ENCODE measurements around the gene PARD6A. TPM values are rescaled to one million over a fixed set of nuclear protein-coding genes. Genes with fewer than 3 reads are reported as not detected.
A peak's percentile ranks its signal among the peaks of the same experiment; 100 is the strongest.

Gene PARD6A
- total RNA-seq, 1 experiment from 2014 or later, result 5.6 TPM

GRCh38 chr16:67653789-67654402, 6.9 kb upstream of the PARD6A start:
- Histone ChIP-seq H3K79me2 (ENCODE audit: insufficient read depth, low read length) (peaks cover 11% of the 10 kb centered on the region; the same call in 1 of the 2 replicates), H3K4me1 (ENCODE audit: control insufficient read depth in 1 of 2, insufficient read depth in 2 of 2, low read length in 2 of 2) (peaks cover 0 to 8% of the 10 kb centered on the region in 2 experiments; a peak in 2 of 4 replicates), H4K20me1 (ENCODE audit: insufficient read depth) (no peaks in the 10 kb centered on the region), H2AFZ (ENCODE audit: low read depth, low read length, poor library complexity, severe bottlenecking) (no peak overlapping the region), H3K9me2 (ENCODE audit: insufficient read depth) (no peaks in the 10 kb centered on the region), H3K9ac (ENCODE audit: low read length) (peak overlapping the region; percentile 81), H3K36me3 (ENCODE audit: control insufficient read depth in 1 of 2, insufficient read depth in 2 of 2, low read length in 2 of 2) (peaks cover 0 to 6% of the 10 kb centered on the region in 2 experiments; a peak in 1 of 4 replicates), H3K4me2 (ENCODE audit: low read length) (peak overlapping the region; percentile 90), H3K27me3 (ENCODE audit: insufficient read depth, low read length) (no peaks in the 10 kb centered on the region), H3K4me3 (replicated peaks in 1 of 2; ENCODE audit: low read depth in 1 of 2, low read length in 2 of 2) (peak overlapping the region; percentile 79 to 90), H3K27ac (ENCODE audit: low read depth, low read length) (no peak overlapping the region), H3K9me3 (ENCODE audit: control insufficient read depth in 1 of 2, insufficient read depth in 1 of 2, low read depth in 1 of 2, low read length in 2 of 2) (no peaks in the 10 kb centered on the region)
- RAD21 ChIA-PET (ENCODE audit: low non-redundant PET in 1 of 2, low total read pairs in 2 of 2, uncharacterized antibody in 2 of 2, unreplicated experiment in 2 of 2), result no interaction called here
- DNase-seq (ENCODE audit: low read depth, low spot score), result no peak
- BruUV-seq (replicated peaks), result no TSS peak
- CTCF ChIA-PET, result interaction anchor here (1.9 kb wide), 1 partner anchor 133 kb away, joined by 4 read pairs; no protein-coding TSS in a partner anchor
- TF ChIP-seq JUND (IDR thresholded peaks at IDR 0.05), result no peak
- no peak for TF ChIP-seq ZFX (IDR thresholded peaks at IDR 0.05)
- no peak for TF ChIP-seq FOSL1 (IDR thresholded peaks at IDR 0.05; ENCODE audit: low read depth)
- TF ChIP-seq ELF1 (IDR thresholded peaks at IDR 0.05; ENCODE audit: borderline replicate concordance, low read depth), result no peak
- no peak for TF ChIP-seq TCF7L2 (IDR thresholded peaks at IDR 0.05; ENCODE audit: borderline replicate concordance, extremely low read depth, insufficient read depth, insufficient read length)
- TF ChIP-seq CEBPB (IDR thresholded peaks at IDR 0.05; ENCODE audit: low read depth), result no peak
- no peak for TF ChIP-seq ZNF274 (IDR thresholded peaks at IDR 0.05; ENCODE audit: low read depth, low read length)
- no peak for TF ChIP-seq YY1 (IDR thresholded peaks at IDR 0.05; ENCODE audit: extremely low read depth, insufficient replicate concordance, low read depth, low read length)
- TF ChIP-seq, protein P1, sequence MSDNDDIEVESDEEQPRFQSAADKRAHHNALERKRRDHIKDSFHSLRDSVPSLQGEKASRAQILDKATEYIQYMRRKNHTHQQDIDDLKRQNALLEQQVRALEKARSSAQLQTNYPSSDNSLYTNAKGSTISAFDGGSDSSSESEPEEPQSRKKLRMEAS (IDR thresholded peaks at IDR 0.05), result no peak
- no peak for TF ChIP-seq EGR1 (IDR thresholded peaks at IDR 0.05; ENCODE audit: low read depth)
- no peak for TF ChIP-seq CBX3 (IDR thresholded peaks at IDR 0.05; ENCODE audit: low read depth)
- TF ChIP-seq EZH2 (IDR thresholded peaks at IDR 0.05), result no peak
- POLR2A ChIA-PET, result no interaction called here
- intact Hi-C loops (cut with micrococcal nuclease), result no loop called here
- peak; percentile 12 for ATAC-seq

All from HCT116 (cell line).